HepG2 (cell line): ENCODE data around the gene LIMS2. TPM values are rescaled to one million over a fixed set of nuclear protein-coding genes. Genes with fewer than 3 reads are reported as not detected.

Experiments used
- ADNP ChIP-seq: sonication (generic); formaldehyde crosslinking; IDR thresholded peaks from 2 replicates; pipeline ENCODE4 v1.4.0; 2020; ENCODE audit warnings: missing genetic modification reagents
- ASH2L ChIP-seq: fragments of 300-600, 200-600 bp; sonication (generic); IDR thresholded peaks from 2 replicates; pipeline ENCODE4 v1.7.0; 2017; ENCODE audit warnings: low read depth, mild to moderate bottlenecking, moderate library complexity, mixed read lengths, low read length; ENCODE audit not compliant: insufficient read length
- CBX2 ChIP-seq, 2 experiments: fragments of 200-600 bp in 1 of 2; sonication (generic); formaldehyde crosslinking in 1 of 2; IDR thresholded peaks; 2 replicates each; pipeline versions ENCODE4 v1.7.0 to v1.8.1; 2018 to 2022; ENCODE audit warnings: low read depth in 2 of 2, low read length in 1 of 2, mild to moderate bottlenecking in 1 of 2, missing genetic modification reagents in 1 of 2
- CCAR2 ChIP-seq: fragments of 200-400 bp; formaldehyde crosslinking; optimal IDR thresholded peaks from 2 replicates; pipeline ENCODE3; 2018; ENCODE audit warnings: low read depth, mild to moderate bottlenecking, low read length, moderate library complexity
- DMAP1 ChIP-seq: IDR thresholded peaks from 2 replicates; pipeline ENCODE4 v1.6.1; 2016
- GLI4 ChIP-seq: sonication (generic); formaldehyde crosslinking; IDR thresholded peaks from 2 replicates; pipeline ENCODE4 v1.5.1; 2020; ENCODE audit warnings: missing genetic modification reagents, mild to moderate bottlenecking, moderate library complexity, borderline replicate concordance
- GPN1 ChIP-seq: sonication (generic); formaldehyde crosslinking; IDR thresholded peaks from 2 replicates; pipeline ENCODE4 v1.5.1; 2020; ENCODE audit warnings: missing genetic modification reagents, borderline replicate concordance
- JUNB ChIP-seq: sonication (generic); formaldehyde crosslinking; IDR thresholded peaks from 2 replicates; pipeline ENCODE4 v1.8.0; 2022; ENCODE audit warnings: missing genetic modification reagents, mild to moderate bottlenecking, borderline replicate concordance
- MTA1 ChIP-seq: sonication (generic); formaldehyde crosslinking; IDR thresholded peaks from 2 replicates; pipeline ENCODE4 v1.4.0; 2020; ENCODE audit warnings: missing genetic modification reagents, mild to moderate bottlenecking, borderline replicate concordance
- NRL ChIP-seq: sonication (generic); formaldehyde crosslinking; IDR thresholded peaks from 2 replicates; pipeline ENCODE4 v1.5.0; 2020; ENCODE audit warnings: missing genetic modification reagents, mild to moderate bottlenecking, moderate library complexity, borderline replicate concordance
- ZBTB21 ChIP-seq: sonication (generic); formaldehyde crosslinking; IDR thresholded peaks from 2 replicates; pipeline ENCODE4 v1.4.0; 2020; ENCODE audit warnings: missing genetic modification reagents
- ZBTB8A ChIP-seq: sonication (generic); formaldehyde crosslinking; IDR thresholded peaks from 2 replicates; pipeline ENCODE4 v1.4.0; 2020; ENCODE audit warnings: mild to moderate bottlenecking, low read depth, missing genetic modification reagents, borderline replicate concordance
- ZNF207 ChIP-seq: fragments of 450-650 bp; IDR thresholded peaks from 2 replicates; pipeline ENCODE4 v1.6.1; 2016; ENCODE audit warnings: antibody characterized with exemption, borderline replicate concordance
- ZNF567 ChIP-seq: sonication (generic); formaldehyde crosslinking; IDR thresholded peaks from 2 replicates; pipeline ENCODE4 v1.8.1; 2023; ENCODE audit warnings: mild to moderate bottlenecking, missing genetic modification reagents, borderline replicate concordance
- ZNF746 ChIP-seq: sonication (generic); formaldehyde crosslinking; IDR thresholded peaks from 2 replicates; pipeline ENCODE4 v1.8.0; 2022; ENCODE audit warnings: mild to moderate bottlenecking, missing genetic modification reagents
- ZSCAN22 ChIP-seq: sonication (generic); formaldehyde crosslinking; IDR thresholded peaks from 2 replicates; pipeline ENCODE4 v1.4.0; 2020; ENCODE audit warnings: mild to moderate bottlenecking, missing genetic modification reagents
- ZSCAN30 ChIP-seq: sonication (generic); formaldehyde crosslinking; IDR thresholded peaks from 2 replicates; pipeline ENCODE4 v1.5.0; 2020; ENCODE audit warnings: mild to moderate bottlenecking, missing genetic modification reagents
- polyA plus RNA-seq, 8 experiments: library from polyadenylated mRNA; depleted of rRNA in 3 of 8; stranded (reverse) in 7 of 8; unstranded in 1 of 8; fragments of >200 nt; fragmentation: Illumina TruSeq in 4 of 8; extraction: Trizol in 4 of 8; gene quantifications; 2 replicates each; pipeline versions ENCODE4 v1.2.1 to v1.2.3, GENCODE V29; 2011 to 2016; ENCODE audit warnings: low read depth in 4 of 8, missing spikeins in 1 of 8, mixed read lengths in 1 of 8; ENCODE audit not compliant: insufficient read depth in 1 of 8
- total RNA-seq, 5 experiments: library from RNA; depleted of rRNA; stranded (reverse); fragments of >200 nt; fragmentation: Illumina TruSeq; extraction: Trizol; gene quantifications; 2 replicates each; pipeline ENCODE4 v1.2.3, GENCODE V29; 2016; ENCODE audit warnings: low read depth in 1 of 5
- TF ChIP-seq, protein P1 (sequence below): sonication (generic); formaldehyde crosslinking; IDR thresholded peaks from 2 replicates; pipeline ENCODE4 v1.5.1; 2020; ENCODE audit warnings: mild to moderate bottlenecking, missing genetic modification reagents, moderate library complexity
- TF ChIP-seq, protein P2 (sequence below): sonication (generic); formaldehyde crosslinking; IDR thresholded peaks from 2 replicates; pipeline ENCODE4 v1.5.0; 2020; ENCODE audit warnings: mild to moderate bottlenecking, missing genetic modification reagents
- TF ChIP-seq, protein P3 (sequence below): sonication (generic); formaldehyde crosslinking; IDR thresholded peaks from 2 replicates; pipeline ENCODE4 v1.4.0; 2020; ENCODE audit warnings: missing genetic modification reagents

The LIMS2 gene
- total and polyA plus RNA-seq, 2 of the 13 experiments (the other 11 are each of a cell fraction or from before 2014, with no cell fraction given) = 1.0 to 1.9 TPM

DNA sequence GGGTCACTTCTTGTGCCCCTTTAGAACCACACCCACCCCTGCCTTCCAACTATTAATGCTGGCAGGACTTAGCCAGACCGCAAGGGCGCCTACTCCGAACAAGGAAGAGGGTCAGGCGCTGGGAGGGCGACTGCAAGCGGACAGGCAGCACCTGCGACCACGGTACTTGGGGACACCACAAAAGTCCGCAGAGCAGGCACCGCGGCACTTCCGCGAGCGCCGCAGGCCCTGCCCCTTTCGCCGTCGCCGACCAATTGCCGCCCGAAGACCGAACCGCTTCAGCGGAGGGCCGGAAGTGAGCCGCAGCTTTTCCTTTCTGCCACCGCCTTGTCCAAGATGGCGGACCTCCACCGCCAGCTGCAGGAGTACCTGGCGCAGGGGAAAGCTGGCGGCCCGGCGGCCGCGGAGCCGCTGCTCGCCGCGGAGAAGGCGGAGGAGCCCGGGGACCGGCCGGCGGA, 25.9 kb upstream of the LIMS2 start, which contains the start of gene SFT2D3 (continued):
- no peak for TF ChIP-seq ADNP
- TF ChIP-seq GLI4 (CRISPR knock-in tag) = no peak
- no peak for TF ChIP-seq ZSCAN22 (CRISPR knock-in tag)
- TF ChIP-seq JUNB = no peak
- no peak for TF ChIP-seq CBX2 (IDR thresholded peaks at IDR 0.05; ENCODE audit: low read depth, low read length)
- no peak for TF ChIP-seq CBX2 (CRISPR knock-in tag; IDR thresholded peaks at IDR 0.05; ENCODE audit: low read depth)
- TF ChIP-seq ZBTB21 = no peak
- TF ChIP-seq, protein P1, sequence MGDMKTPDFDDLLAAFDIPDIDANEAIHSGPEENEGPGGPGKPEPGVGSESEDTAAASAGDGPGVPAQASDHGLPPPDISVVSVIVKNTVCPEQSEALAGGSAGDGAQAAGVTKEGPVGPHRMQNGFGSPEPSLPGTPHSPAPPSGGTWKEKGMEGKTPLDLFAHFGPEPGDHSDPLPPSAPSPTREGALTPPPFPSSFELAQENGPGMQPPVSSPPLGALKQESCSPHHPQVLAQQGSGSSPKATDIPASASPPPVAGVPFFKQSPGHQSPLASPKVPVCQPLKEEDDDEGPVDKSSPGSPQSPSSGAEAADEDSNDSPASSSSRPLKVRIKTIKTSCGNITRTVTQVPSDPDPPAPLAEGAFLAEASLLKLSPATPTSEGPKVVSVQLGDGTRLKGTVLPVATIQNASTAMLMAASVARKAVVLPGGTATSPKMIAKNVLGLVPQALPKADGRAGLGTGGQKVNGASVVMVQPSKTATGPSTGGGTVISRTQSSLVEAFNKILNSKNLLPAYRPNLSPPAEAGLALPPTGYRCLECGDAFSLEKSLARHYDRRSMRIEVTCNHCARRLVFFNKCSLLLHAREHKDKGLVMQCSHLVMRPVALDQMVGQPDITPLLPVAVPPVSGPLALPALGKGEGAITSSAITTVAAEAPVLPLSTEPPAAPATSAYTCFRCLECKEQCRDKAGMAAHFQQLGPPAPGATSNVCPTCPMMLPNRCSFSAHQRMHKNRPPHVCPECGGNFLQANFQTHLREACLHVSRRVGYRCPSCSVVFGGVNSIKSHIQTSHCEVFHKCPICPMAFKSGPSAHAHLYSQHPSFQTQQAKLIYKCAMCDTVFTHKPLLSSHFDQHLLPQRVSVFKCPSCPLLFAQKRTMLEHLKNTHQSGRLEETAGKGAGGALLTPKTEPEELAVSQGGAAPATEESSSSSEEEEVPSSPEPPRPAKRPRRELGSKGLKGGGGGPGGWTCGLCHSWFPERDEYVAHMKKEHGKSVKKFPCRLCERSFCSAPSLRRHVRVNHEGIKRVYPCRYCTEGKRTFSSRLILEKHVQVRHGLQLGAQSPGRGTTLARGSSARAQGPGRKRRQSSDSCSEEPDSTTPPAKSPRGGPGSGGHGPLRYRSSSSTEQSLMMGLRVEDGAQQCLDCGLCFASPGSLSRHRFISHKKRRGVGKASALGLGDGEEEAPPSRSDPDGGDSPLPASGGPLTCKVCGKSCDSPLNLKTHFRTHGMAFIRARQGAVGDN (CRISPR knock-in tag) = peak; percentile 66; the same call in 1 of the 2 replicates
- TF ChIP-seq GPN1 (CRISPR knock-in tag) = peak; percentile 77
- TF ChIP-seq ZNF746 (CRISPR knock-in tag) = peak; percentile 30
- TF ChIP-seq DMAP1 (CRISPR knock-in tag) = peak; percentile 84
- TF ChIP-seq, protein P2, sequence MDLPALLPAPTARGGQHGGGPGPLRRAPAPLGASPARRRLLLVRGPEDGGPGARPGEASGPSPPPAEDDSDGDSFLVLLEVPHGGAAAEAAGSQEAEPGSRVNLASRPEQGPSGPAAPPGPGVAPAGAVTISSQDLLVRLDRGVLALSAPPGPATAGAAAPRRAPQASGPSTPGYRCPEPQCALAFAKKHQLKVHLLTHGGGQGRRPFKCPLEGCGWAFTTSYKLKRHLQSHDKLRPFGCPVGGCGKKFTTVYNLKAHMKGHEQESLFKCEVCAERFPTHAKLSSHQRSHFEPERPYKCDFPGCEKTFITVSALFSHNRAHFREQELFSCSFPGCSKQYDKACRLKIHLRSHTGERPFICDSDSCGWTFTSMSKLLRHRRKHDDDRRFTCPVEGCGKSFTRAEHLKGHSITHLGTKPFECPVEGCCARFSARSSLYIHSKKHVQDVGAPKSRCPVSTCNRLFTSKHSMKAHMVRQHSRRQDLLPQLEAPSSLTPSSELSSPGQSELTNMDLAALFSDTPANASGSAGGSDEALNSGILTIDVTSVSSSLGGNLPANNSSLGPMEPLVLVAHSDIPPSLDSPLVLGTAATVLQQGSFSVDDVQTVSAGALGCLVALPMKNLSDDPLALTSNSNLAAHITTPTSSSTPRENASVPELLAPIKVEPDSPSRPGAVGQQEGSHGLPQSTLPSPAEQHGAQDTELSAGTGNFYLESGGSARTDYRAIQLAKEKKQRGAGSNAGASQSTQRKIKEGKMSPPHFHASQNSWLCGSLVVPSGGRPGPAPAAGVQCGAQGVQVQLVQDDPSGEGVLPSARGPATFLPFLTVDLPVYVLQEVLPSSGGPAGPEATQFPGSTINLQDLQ = 0 out of 2 replicates have a peak, but pooled peaks have one; percentile 1
- TF ChIP-seq ZBTB8A (CRISPR knock-in tag) = peak; percentile 64; the same call in 1 of the 2 replicates
- TF ChIP-seq ZNF567 (CRISPR knock-in tag) = no peak
- no peak; the same call in 1 of the 2 replicates for TF ChIP-seq MTA1 (CRISPR knock-in tag)
- TF ChIP-seq, protein P3, sequence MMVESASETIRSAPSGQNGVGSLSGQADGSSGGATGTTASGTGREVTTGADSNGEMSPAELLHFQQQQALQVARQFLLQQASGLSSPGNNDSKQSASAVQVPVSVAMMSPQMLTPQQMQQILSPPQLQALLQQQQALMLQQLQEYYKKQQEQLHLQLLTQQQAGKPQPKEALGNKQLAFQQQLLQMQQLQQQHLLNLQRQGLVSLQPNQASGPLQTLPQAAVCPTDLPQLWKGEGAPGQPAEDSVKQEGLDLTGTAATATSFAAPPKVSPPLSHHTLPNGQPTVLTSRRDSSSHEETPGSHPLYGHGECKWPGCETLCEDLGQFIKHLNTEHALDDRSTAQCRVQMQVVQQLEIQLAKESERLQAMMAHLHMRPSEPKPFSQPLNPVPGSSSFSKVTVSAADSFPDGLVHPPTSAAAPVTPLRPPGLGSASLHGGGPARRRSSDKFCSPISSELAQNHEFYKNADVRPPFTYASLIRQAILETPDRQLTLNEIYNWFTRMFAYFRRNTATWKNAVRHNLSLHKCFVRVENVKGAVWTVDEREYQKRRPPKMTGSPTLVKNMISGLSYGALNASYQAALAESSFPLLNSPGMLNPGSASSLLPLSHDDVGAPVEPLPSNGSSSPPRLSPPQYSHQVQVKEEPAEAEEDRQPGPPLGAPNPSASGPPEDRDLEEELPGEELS (CRISPR knock-in tag) = no peak; the same call in 1 of the 2 replicates
- no peak for TF ChIP-seq CCAR2
- TF ChIP-seq NRL (CRISPR knock-in tag) = peak; percentile 76; the same call in 1 of the 2 replicates
- TF ChIP-seq ZSCAN30 = no peak
- no peak for TF ChIP-seq ZNF207
- no peak for TF ChIP-seq ASH2L
